HepG2 (cell line): ENCODE results near the gene SLX9. TPM values are rescaled to one million over a fixed set of nuclear protein-coding genes. Genes with fewer than 3 reads are reported as not detected.

Experiments used
- ATAC-seq: fragments of 200-7000 bp; cut with Tn5 transposase; 3 replicates; pipeline ENCODE4 v1.9.1; 2020; ENCODE audit warnings: mild to moderate bottlenecking, moderate library complexity
- BruUV-seq: library from RNA; stranded (reverse); fragments of 400-500 nt; replicated peaks from 2 replicates; lab custom pipeline; 2021; lab: Mats Ljungman, UMichigan
- CTCF ChIA-PET: fragments of 300-600 bp; formaldehyde crosslinking; extraction: SDS; loops from one replicate; lab custom pipeline; 2021; ENCODE audit warnings: low total read pairs, inconsistent platforms, low intra/inter-chr PET ratio; lab: Yijun Ruan, JAX
- POLR2A ChIA-PET: fragments of 350-600 bp; sonication (Branson Sonifier 250); formaldehyde crosslinking; loops from one replicate; lab custom pipeline; 2020; ENCODE audit warnings: antibody characterized with exemption, inconsistent platforms; lab: Yijun Ruan, JAX
- DNase-seq: peaks from one replicate; pipeline ENCODE4 v3.0.0-alpha.2; 2015; ENCODE audit warnings: low spot score
- FAIRE-seq: peaks from 3 replicates; lab custom pipeline; 2011; peaks lifted over from hg19 to GRCh38; lab: Jason Lieb, UNC
- H2AFZ ChIP-seq: one replicate; pipeline ENCODE4 v1.6.1; 2011; ENCODE audit warnings: low read length, inconsistent platforms
- H3K27ac ChIP-seq: fragments of 300-600 bp; 3 replicates; pipeline ENCODE4 v1.8.0; 2011; ENCODE audit warnings: mixed run types, mild to moderate bottlenecking, mixed read lengths, low read length, inconsistent platforms; ENCODE audit not compliant: insufficient read depth; ENCODE audit errors: extremely low read length
- H3K27me3 ChIP-seq, 2 experiments: fragments of 200-600 bp in 1 of 2; 2 replicates in 1 of 2; 3 replicates in 1 of 2; pipeline versions ENCODE4 v1.6.0 to v1.8.0; 2011; ENCODE audit warnings: low read length in 2 of 2, mild to moderate bottlenecking in 2 of 2, moderate library complexity in 2 of 2, inconsistent platforms in 1 of 2; ENCODE audit not compliant: insufficient read depth in 2 of 2, control insufficient read depth in 1 of 2
- H3K36me3 ChIP-seq, 2 experiments: fragments of 200-600 bp in 1 of 2; replicated peaks in 1 of 2; 2 replicates in 1 of 2; 3 replicates in 1 of 2; pipeline versions ENCODE4 v1.5.1 to v1.8.0; 2011; ENCODE audit warnings: low read length in 2 of 2, inconsistent platforms in 1 of 2; ENCODE audit not compliant: insufficient read depth in 2 of 2, control insufficient read depth in 1 of 2
- H3K4me1 ChIP-seq: 2 replicates; pipeline ENCODE4 v1.5.1; 2012; ENCODE audit warnings: low read length, inconsistent platforms; ENCODE audit not compliant: insufficient read depth
- H3K4me2 ChIP-seq: 2 replicates; pipeline ENCODE4 v1.6.0; 2011; ENCODE audit warnings: low read depth, low read length, inconsistent platforms
- H3K4me3 ChIP-seq, 3 experiments: fragments of 200-600 bp in 1 of 3; sonication (generic), shearing (Covaris generic) in 1 of 3; replicated peaks in 1 of 3; 2 replicates each; pipeline ENCODE4 v1.5.1; 2011 to 2016; ENCODE audit warnings: low read length in 3 of 3, inconsistent platforms in 2 of 3, low read depth in 2 of 3, mild to moderate bottlenecking in 2 of 3, control low read depth in 1 of 3, mixed read lengths in 1 of 3; ENCODE audit not compliant: insufficient read depth in 1 of 3
- H3K79me2 ChIP-seq: one replicate; pipeline ENCODE4 v1.6.1; 2011; ENCODE audit warnings: low read length, inconsistent platforms; ENCODE audit not compliant: insufficient read depth
- H3K9ac ChIP-seq: 2 replicates; pipeline ENCODE4 v1.6.0; 2011; ENCODE audit warnings: mild to moderate bottlenecking, low read depth, low read length, inconsistent platforms; ENCODE audit not compliant: insufficient read depth
- H3K9me3 ChIP-seq: 2 replicates; pipeline ENCODE4 v1.5.1; 2012; ENCODE audit warnings: mild to moderate bottlenecking, low read length
- H4K20me1 ChIP-seq: 2 replicates; pipeline ENCODE4 v1.6.0; 2011; ENCODE audit warnings: inconsistent platforms, mild to moderate bottlenecking, low read length, moderate library complexity; ENCODE audit not compliant: insufficient read depth
- BCL6 ChIP-seq: IDR thresholded peaks from 2 replicates; pipeline ENCODE4 v1.6.1; 2016; ENCODE audit warnings: missing genetic modification reagents, missing compliant biosample characterization
- CHCHD3 ChIP-seq: sonication (generic); formaldehyde crosslinking; IDR thresholded peaks from 2 replicates; pipeline ENCODE4 v1.8.0; 2022; ENCODE audit warnings: mild to moderate bottlenecking, missing genetic modification reagents, moderate library complexity
- ERF ChIP-seq: IDR thresholded peaks from 2 replicates; pipeline ENCODE4 v1.6.1; 2018; ENCODE audit warnings: missing biosample characterization, missing genetic modification reagents
- ESRRA ChIP-seq: sonication (generic); formaldehyde crosslinking; IDR thresholded peaks from 2 replicates; pipeline ENCODE4 v1.5.1; 2020; ENCODE audit warnings: mild to moderate bottlenecking, low read depth, missing genetic modification reagents
- FOXA3 ChIP-seq: IDR thresholded peaks from 2 replicates; pipeline ENCODE4 v1.6.1; 2016; ENCODE audit warnings: missing genetic modification reagents, missing compliant biosample characterization
- GLI4 ChIP-seq: sonication (generic); formaldehyde crosslinking; IDR thresholded peaks from 2 replicates; pipeline ENCODE4 v1.5.1; 2020; ENCODE audit warnings: missing genetic modification reagents, mild to moderate bottlenecking, moderate library complexity, borderline replicate concordance
- KDM2A ChIP-seq: sonication (generic); formaldehyde crosslinking; IDR thresholded peaks from 2 replicates; pipeline ENCODE4 v1.4.0; 2020; ENCODE audit warnings: low read depth, missing genetic modification reagents, borderline replicate concordance
- MED1 ChIP-seq: sonication (generic); formaldehyde crosslinking; IDR thresholded peaks from 2 replicates; pipeline ENCODE4 v1.4.0; 2020; ENCODE audit warnings: missing genetic modification reagents
- MEIS2 ChIP-seq: sonication (generic); formaldehyde crosslinking; IDR thresholded peaks from 2 replicates; pipeline ENCODE4 v1.9.0; 2021; ENCODE audit warnings: mild to moderate bottlenecking, missing genetic modification reagents
- POLR2AphosphoS5 ChIP-seq: IDR thresholded peaks from 2 replicates; pipeline ENCODE4 v1.6.1; 2012; ENCODE audit warnings: low read depth, low read length
- RXRA ChIP-seq: sonication (generic); formaldehyde crosslinking; IDR thresholded peaks from 2 replicates; pipeline ENCODE4 v1.5.1; 2020; ENCODE audit warnings: missing genetic modification reagents
- RXRB ChIP-seq: IDR thresholded peaks from 2 replicates; pipeline ENCODE4 v1.6.1; 2016; ENCODE audit warnings: borderline replicate concordance, missing genetic modification reagents, missing compliant biosample characterization
- SMC3 ChIP-seq: IDR thresholded peaks from 2 replicates; pipeline ENCODE4 v1.6.1; 2011; ENCODE audit warnings: low read length, improper control_type of control experiment
- STAG1 ChIP-seq: sonication (generic); formaldehyde crosslinking; IDR thresholded peaks from 2 replicates; pipeline ENCODE4 v1.4.0; 2020; ENCODE audit warnings: missing genetic modification reagents
- THRA ChIP-seq: sonication (generic); formaldehyde crosslinking; IDR thresholded peaks from 2 replicates; pipeline ENCODE4 v1.4.0; 2020; ENCODE audit warnings: missing genetic modification reagents, borderline replicate concordance
- YEATS4 ChIP-seq: sonication (generic); formaldehyde crosslinking; IDR thresholded peaks from 2 replicates; pipeline ENCODE4 v1.4.0; 2020; ENCODE audit warnings: missing genetic modification reagents, borderline replicate concordance
- ZNF501 ChIP-seq: sonication (generic); formaldehyde crosslinking; IDR thresholded peaks from 2 replicates; pipeline ENCODE4 v1.5.1; 2020; ENCODE audit warnings: mild to moderate bottlenecking, moderate library complexity, missing genetic modification reagents
- ZNF614 ChIP-seq: IDR thresholded peaks from 2 replicates; pipeline ENCODE4 v1.6.1; 2018; ENCODE audit warnings: missing biosample characterization, missing genetic modification reagents, inconsistent platforms, borderline replicate concordance
- WGBS: methylation state at CpG from one replicate; pipeline ENCODE4 v1.1.6; 2017; ENCODE audit warnings: low lambda C conversion rate; 5-methylcytosine and 5-hydroxymethylcytosine counted together
- in situ Hi-C: cut with HindIII; loops from 2 replicates; pipeline ENCODE4 v1.10.0; 2017; ENCODE audit warnings: low pct_unique_long_range_greater_than_20kb; ENCODE audit not compliant: extremely low pct_ligation_motif_present
- intact Hi-C: fragments of 100-400 bp; cut with micrococcal nuclease; formaldehyde crosslinking; loops from one replicate; pipeline ENCODE4 v1.10.0; 2022; ENCODE audit not compliant: unreplicated experiment
- polyA plus RNA-seq, 8 experiments: library from polyadenylated mRNA; depleted of rRNA in 3 of 8; stranded (reverse) in 7 of 8; unstranded in 1 of 8; fragments of >200 nt; fragmentation: Illumina TruSeq in 4 of 8; extraction: Trizol in 4 of 8; gene quantifications; 2 replicates each; pipeline versions ENCODE4 v1.2.1 to v1.2.3, GENCODE V29; 2011 to 2016; ENCODE audit warnings: low read depth in 4 of 8, missing spikeins in 1 of 8, mixed read lengths in 1 of 8; ENCODE audit not compliant: insufficient read depth in 1 of 8
- total RNA-seq, 5 experiments: library from RNA; depleted of rRNA; stranded (reverse); fragments of >200 nt; fragmentation: Illumina TruSeq; extraction: Trizol; gene quantifications; 2 replicates each; pipeline ENCODE4 v1.2.3, GENCODE V29; 2016; ENCODE audit warnings: low read depth in 1 of 5
- TF ChIP-seq, protein P1 (sequence below): IDR thresholded peaks from 2 replicates; pipeline ENCODE4 v1.6.1; 2016; ENCODE audit warnings: low read depth
- TF ChIP-seq, protein P2 (sequence below): sonication (generic); formaldehyde crosslinking; IDR thresholded peaks from 2 replicates; pipeline ENCODE4; 2020; ENCODE audit warnings: missing genetic modification reagents, mild to moderate bottlenecking, borderline replicate concordance

Gene SLX9
- total and polyA plus RNA-seq, 2 of the 13 experiments (the other 11 are each of a cell fraction or from before 2014, with no cell fraction given) = 21.0 to 47.1 TPM

DNA sequence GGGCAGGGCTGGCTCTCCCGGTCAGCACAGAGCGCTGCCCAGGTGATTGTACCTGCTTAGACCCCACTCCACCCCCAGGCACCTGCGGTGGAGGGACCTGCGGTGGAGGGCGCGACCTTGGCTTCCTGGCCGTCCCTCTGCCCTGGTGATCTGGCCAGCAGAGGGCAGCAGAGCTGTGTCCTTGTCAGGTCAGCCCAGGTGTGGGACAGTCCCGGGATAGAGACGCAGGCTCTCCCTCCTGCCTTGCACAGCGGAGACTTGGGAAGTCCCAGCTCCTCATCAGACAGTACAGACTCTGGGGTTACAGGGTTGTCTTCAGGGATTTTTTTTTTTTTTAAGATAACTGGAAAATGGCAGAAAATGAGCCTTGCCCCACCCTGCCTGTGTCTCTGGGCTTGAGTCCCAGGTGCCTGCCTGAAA, 10.0 kb downstream of the SLX9 start:
- Histone ChIP-seq H3K79me2 (peaks cover 57% of the 10 kb centered on the region), H3K4me2 (no peak overlapping the region), H2AFZ (no peak overlapping the region), H3K36me3 (peaks cover 21 to 61% of the 10 kb centered on the region in 2 experiments), H3K4me3 (no peak overlapping the region), H3K27me3 (no peaks in the 10 kb centered on the region), H3K27ac (no peak overlapping the region), H3K9me3 (no peaks in the 10 kb centered on the region), H3K4me1 (peaks cover 8% of the 10 kb centered on the region; the same call in 1 of the 2 replicates), H3K9ac (no peak overlapping the region), H4K20me1 (peaks cover 22% of the 10 kb centered on the region; the same call in 1 of the 2 replicates)
- BruUV-seq = no TSS peak
- ChIA-PET CTCF (interaction anchor here (1.5 to 1.8 kb wide), 3 partner anchors 179 to 189 kb away, joined by 7 to 29 read pairs (median 11); no protein-coding TSS in a partner anchor), POLR2A (interaction anchor here (0.8 to 1.0 kb wide), 2 partner anchors 36 to 187 kb away, joined by 3 read pairs; no protein-coding TSS in a partner anchor)
- in situ Hi-C loops (loop anchor here (5.0 kb wide), 1 partner anchor 188 kb away; no protein-coding TSS in a partner anchor), intact Hi-C loops (loop anchor here (1.0 kb wide), 1 partner anchor 179 kb away; no protein-coding TSS in a partner anchor)
- 37% methylated on average over 3 of the region's 10 CpGs for WGBS
- DNase-seq (peak; percentile 57), FAIRE-seq (peak; percentile 60), ATAC-seq (peak; percentile 91)
- TF ChIP-seq ZNF614 (CRISPR knock-in tag) = no peak
- peak; percentile 97 for TF ChIP-seq STAG1 (CRISPR knock-in tag)
- no peak for TF ChIP-seq GLI4
- TF ChIP-seq CHCHD3 = no peak
- TF ChIP-seq RXRA (CRISPR knock-in tag) = peak; percentile 56; the same call in 1 of the 2 replicates
- TF ChIP-seq MEIS2 (CRISPR knock-in tag) = no peak
- TF ChIP-seq MED1 = 0 out of 2 replicates have a peak, but pooled peaks have one; percentile 48
- TF ChIP-seq ERF (CRISPR knock-in tag) = 0 out of 2 replicates have a peak, but pooled peaks have one; percentile 51
- peak; percentile 71 for TF ChIP-seq SMC3
- TF ChIP-seq, protein P1, sequence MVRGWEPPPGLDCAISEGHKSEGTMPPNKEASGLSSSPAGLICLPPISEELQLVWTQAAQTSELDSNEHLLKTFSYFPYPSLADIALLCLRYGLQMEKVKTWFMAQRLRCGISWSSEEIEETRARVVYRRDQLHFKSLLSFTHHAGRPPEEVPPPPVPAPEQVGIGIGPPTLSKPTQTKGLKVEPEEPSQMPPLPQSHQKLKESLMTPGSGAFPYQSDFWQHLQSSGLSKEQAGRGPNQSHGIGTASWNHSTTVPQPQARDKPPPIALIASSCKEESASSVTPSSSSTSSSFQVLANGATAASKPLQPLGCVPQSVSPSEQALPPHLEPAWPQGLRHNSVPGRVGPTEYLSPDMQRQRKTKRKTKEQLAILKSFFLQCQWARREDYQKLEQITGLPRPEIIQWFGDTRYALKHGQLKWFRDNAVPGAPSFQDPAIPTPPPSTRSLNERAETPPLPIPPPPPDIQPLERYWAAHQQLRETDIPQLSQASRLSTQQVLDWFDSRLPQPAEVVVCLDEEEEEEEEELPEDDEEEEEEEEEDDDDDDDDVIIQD (CRISPR knock-in tag) = no peak
- TF ChIP-seq RXRB (CRISPR knock-in tag) = 0 out of 2 replicates have a peak, but pooled peaks have one; percentile 40
- peak; percentile 62; the same call in 1 of the 2 replicates for TF ChIP-seq THRA (CRISPR knock-in tag)
- TF ChIP-seq POLR2AphosphoS5 = no peak
- 0 out of 2 replicates have a peak, but pooled peaks have one; percentile 30 for TF ChIP-seq YEATS4 (CRISPR knock-in tag)
- peak; percentile 48; the same call in 1 of the 2 replicates for TF ChIP-seq BCL6 (CRISPR knock-in tag)
- TF ChIP-seq ZNF501 (CRISPR knock-in tag) = 0 out of 2 replicates have a peak, but pooled peaks have one; percentile 12
- TF ChIP-seq ESRRA (CRISPR knock-in tag) = peak; percentile 90; the same call in 1 of the 2 replicates
- TF ChIP-seq KDM2A (CRISPR knock-in tag) = peak; percentile 63; the same call in 1 of the 2 replicates
- TF ChIP-seq, protein P2, sequence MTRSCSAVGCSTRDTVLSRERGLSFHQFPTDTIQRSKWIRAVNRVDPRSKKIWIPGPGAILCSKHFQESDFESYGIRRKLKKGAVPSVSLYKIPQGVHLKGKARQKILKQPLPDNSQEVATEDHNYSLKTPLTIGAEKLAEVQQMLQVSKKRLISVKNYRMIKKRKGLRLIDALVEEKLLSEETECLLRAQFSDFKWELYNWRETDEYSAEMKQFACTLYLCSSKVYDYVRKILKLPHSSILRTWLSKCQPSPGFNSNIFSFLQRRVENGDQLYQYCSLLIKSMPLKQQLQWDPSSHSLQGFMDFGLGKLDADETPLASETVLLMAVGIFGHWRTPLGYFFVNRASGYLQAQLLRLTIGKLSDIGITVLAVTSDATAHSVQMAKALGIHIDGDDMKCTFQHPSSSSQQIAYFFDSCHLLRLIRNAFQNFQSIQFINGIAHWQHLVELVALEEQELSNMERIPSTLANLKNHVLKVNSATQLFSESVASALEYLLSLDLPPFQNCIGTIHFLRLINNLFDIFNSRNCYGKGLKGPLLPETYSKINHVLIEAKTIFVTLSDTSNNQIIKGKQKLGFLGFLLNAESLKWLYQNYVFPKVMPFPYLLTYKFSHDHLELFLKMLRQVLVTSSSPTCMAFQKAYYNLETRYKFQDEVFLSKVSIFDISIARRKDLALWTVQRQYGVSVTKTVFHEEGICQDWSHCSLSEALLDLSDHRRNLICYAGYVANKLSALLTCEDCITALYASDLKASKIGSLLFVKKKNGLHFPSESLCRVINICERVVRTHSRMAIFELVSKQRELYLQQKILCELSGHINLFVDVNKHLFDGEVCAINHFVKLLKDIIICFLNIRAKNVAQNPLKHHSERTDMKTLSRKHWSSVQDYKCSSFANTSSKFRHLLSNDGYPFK (CRISPR knock-in tag) = peak; percentile 20; the same call in 1 of the 2 replicates
- 0 out of 2 replicates have a peak, but pooled peaks have one; percentile 27 for TF ChIP-seq FOXA3 (CRISPR knock-in tag)
